SK-N-SH treated with all-trans-retinoic acid at 6 μM for 48 hours (cell line): ENCODE results near the gene CWF19L2.

Experiments
- ARNTL ChIP-seq: fragments of 450-650 bp; formaldehyde crosslinking; IDR thresholded peaks from 2 replicates; pipeline ENCODE4 v1.5.0; 2020; ENCODE audit warnings: low read depth, mild to moderate bottlenecking, moderate library complexity, borderline replicate concordance
- CREB5 ChIP-seq: fragments of 250-450 bp; sonication (Bioruptor Pico); IDR thresholded peaks from 2 replicates; pipeline ENCODE4 v1.5.1; 2020; ENCODE audit warnings: low read depth, mild to moderate bottlenecking, moderate library complexity
- ESRRG ChIP-seq: fragments of 250-450 bp; sonication (Bioruptor Pico); IDR thresholded peaks from 2 replicates; pipeline ENCODE4 v1.6.1; 2021; ENCODE audit warnings: mild to moderate bottlenecking
- POU6F1 ChIP-seq: fragments of 250-450 bp; sonication (Bioruptor Pico); IDR thresholded peaks from 2 replicates; pipeline ENCODE4 v1.8.0; 2021; ENCODE audit warnings: low read depth, mild to moderate bottlenecking, moderate library complexity, borderline replicate concordance
- TOX ChIP-seq: fragments of 250-450 bp; sonication (Bioruptor Pico); IDR thresholded peaks from 2 replicates; pipeline ENCODE4 v1.8.0; 2021; ENCODE audit warnings: mild to moderate bottlenecking, moderate library complexity, borderline replicate concordance
- ZFP3 ChIP-seq: fragments of 250-450 bp; sonication (Bioruptor Pico); IDR thresholded peaks from 2 replicates; pipeline ENCODE4 v1.5.0; 2020; ENCODE audit warnings: mild to moderate bottlenecking, moderate library complexity
- ZFP30 ChIP-seq: fragments of 450-650 bp; formaldehyde crosslinking; IDR thresholded peaks from 2 replicates; pipeline ENCODE4 v1.5.0; 2022; ENCODE audit warnings: mild to moderate bottlenecking, moderate library complexity
- ZNF565 ChIP-seq: fragments of 450-650 bp; formaldehyde crosslinking; conservative IDR thresholded peaks from 2 replicates; pipeline ENCODE4 v1.5.0; 2020; ENCODE audit warnings: low read depth, mild to moderate bottlenecking, moderate library complexity
- ZNF70 ChIP-seq: fragments of 450-650 bp; formaldehyde crosslinking; IDR thresholded peaks from 2 replicates; pipeline ENCODE4 v1.5.0; 2020; ENCODE audit warnings: mild to moderate bottlenecking, moderate library complexity
- ZNF8 ChIP-seq: fragments of 450-650 bp; formaldehyde crosslinking; IDR thresholded peaks from 2 replicates; pipeline ENCODE4 v1.5.0; 2020; ENCODE audit warnings: mild to moderate bottlenecking, moderate library complexity
- TF ChIP-seq, protein P1 (sequence below): fragments of 250-450 bp; sonication (Bioruptor Pico); IDR thresholded peaks from 2 replicates; pipeline ENCODE4 v1.8.0; 2020; ENCODE audit warnings: mild to moderate bottlenecking, moderate library complexity, borderline replicate concordance

GRCh38 chr11:107468596-107468995 is 11.0 kb upstream of the CWF19L2 start:
- TF ChIP-seq, protein P1, sequence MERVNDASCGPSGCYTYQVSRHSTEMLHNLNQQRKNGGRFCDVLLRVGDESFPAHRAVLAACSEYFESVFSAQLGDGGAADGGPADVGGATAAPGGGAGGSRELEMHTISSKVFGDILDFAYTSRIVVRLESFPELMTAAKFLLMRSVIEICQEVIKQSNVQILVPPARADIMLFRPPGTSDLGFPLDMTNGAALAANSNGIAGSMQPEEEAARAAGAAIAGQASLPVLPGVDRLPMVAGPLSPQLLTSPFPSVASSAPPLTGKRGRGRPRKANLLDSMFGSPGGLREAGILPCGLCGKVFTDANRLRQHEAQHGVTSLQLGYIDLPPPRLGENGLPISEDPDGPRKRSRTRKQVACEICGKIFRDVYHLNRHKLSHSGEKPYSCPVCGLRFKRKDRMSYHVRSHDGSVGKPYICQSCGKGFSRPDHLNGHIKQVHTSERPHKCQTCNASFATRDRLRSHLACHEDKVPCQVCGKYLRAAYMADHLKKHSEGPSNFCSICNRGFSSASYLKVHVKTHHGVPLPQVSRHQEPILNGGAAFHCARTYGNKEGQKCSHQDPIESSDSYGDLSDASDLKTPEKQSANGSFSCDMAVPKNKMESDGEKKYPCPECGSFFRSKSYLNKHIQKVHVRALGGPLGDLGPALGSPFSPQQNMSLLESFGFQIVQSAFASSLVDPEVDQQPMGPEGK (CRISPR knock-in tag), result no peak
- no peak for TF ChIP-seq ZFP3 (CRISPR knock-in tag)
- no peak for TF ChIP-seq ESRRG (CRISPR knock-in tag)
- TF ChIP-seq ARNTL (CRISPR knock-in tag), result no peak
- TF ChIP-seq CREB5 (CRISPR knock-in tag), result no peak
- TF ChIP-seq ZFP30 (CRISPR knock-in tag), result no peak
- no peak for TF ChIP-seq ZNF565 (CRISPR knock-in tag)
- no peak for TF ChIP-seq ZNF70 (CRISPR knock-in tag)
- no peak for TF ChIP-seq POU6F1 (CRISPR knock-in tag)
- no peak for TF ChIP-seq ZNF8 (CRISPR knock-in tag)
- no peak for TF ChIP-seq TOX (CRISPR knock-in tag)
